Nucleus accumbens (tissue), 56 donors: ENCODE data around the gene MMP25.

Experiments
- DNase-seq, 56 donors: peaks; one replicate each; lab custom pipeline; 2025; lab: John Stamatoyannopoulos, UW

Gene MMP25, protein sequence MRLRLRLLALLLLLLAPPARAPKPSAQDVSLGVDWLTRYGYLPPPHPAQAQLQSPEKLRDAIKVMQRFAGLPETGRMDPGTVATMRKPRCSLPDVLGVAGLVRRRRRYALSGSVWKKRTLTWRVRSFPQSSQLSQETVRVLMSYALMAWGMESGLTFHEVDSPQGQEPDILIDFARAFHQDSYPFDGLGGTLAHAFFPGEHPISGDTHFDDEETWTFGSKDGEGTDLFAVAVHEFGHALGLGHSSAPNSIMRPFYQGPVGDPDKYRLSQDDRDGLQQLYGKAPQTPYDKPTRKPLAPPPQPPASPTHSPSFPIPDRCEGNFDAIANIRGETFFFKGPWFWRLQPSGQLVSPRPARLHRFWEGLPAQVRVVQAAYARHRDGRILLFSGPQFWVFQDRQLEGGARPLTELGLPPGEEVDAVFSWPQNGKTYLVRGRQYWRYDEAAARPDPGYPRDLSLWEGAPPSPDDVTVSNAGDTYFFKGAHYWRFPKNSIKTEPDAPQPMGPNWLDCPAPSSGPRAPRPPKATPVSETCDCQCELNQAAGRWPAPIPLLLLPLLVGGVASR

GRCh38 chr16:3045758-3046640 is at the start of gene MMP25:
Gene MMP25, plus strand, starts transcription at chr16:3046561. Its CDS starts 357 bp downstream, at chr16:3046918.
- no peak for DNase-seq

DNA sequence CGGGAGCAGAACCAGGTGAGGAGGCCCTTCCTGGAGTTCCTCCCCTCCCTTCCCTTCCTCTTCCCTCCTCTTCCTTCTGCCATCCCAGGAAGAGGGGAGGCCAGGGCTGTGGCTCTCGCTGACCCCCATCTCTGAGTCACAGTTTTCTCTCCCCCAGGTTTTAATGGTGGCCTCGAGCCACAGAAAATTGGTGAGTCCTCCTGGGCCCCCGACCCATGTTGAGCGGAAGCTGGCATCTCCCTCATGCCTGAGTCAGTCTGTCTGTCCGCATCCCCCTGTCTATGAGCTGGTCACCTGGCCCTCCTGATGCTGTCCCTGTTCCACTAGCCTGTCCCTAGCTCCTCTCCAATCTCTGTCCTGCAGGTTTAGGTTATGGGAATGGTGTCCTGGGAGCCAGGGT is 46.4 kb upstream of the MMP25 start:
- DNase-seq: no peak

GRCh38 chr16:3000540-3000939 is 45.8 kb upstream of the MMP25 start:
- no peak for DNase-seq

- no peak for DNase-seq
These were observed 45.0 kb upstream of the MMP25 start for GRCh38 chr16:3001316-3001715.

DNA sequence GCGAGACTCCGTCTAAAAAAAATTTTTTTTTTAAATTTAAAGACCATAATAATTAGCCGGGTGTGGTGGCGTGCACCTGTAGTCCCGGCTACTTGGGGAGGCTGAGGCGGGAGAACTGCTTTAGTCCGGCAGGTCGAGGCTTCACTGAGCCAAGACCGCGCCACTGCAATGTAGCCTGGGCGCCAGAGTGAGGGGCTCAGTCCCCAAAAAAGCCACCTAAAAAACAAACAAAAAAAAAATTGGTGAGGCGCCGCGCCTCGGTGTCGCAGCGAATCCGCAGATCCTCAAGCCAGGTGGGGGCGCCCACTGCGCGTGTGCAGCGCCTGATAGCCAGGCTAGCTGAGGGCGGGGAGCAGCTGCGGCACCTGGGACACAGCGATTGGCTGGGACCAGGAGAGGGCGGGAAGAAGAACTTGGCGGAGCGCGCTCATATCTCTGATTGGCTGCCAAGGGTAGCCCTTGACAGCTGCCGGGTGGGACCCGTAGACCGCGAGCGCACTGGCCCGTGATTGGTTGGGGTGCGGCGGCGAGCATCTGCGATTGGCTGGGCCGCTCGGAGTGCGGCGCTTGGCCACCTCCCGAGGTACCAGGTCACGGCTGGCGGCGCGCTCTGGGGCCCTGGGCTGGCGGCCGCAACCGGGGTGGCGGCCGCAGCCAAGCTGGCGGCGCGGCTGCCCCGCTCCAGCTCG is 42.6 kb upstream of the MMP25 start:
- peak; percentile 70 to 98 (median 95) for DNase-seq

DNA sequence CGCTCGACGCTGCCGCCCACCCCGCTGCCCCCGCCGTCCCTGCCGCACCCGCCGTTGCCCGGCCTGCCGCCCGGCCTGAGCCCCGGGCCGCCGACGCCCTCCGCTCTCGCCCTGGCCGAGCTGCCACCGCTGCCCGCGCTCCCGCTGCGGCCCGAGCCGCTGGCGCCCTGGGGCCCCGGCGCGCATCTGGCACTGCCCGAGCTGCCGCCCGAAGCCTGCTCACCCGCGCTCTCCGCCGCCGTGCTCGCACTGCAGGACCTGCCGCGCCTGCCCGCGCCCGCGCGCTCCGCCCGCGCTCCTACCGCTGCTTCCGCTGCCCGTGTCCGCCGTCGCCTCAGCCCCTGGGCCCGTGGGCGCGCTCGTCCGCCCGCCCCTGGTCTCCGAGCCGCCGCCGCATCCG is 42.0 kb upstream of the MMP25 start:
- DNase-seq: no peak

- DNase-seq: no peak
These were observed 41.5 kb upstream of the MMP25 start for GRCh38 chr16:3004781-3005284.

GRCh38 chr16:3007059-3007956 is 39.1 kb upstream of the MMP25 start:
- DNase-seq: no peak

- DNase-seq: peak in 3 of 56 donors; percentile 4 to 22 (median 5)
These were observed 38.2 kb upstream of the MMP25 start for GRCh38 chr16:3007957-3008689.

- no peak for DNase-seq
These were observed 37.7 kb upstream of the MMP25 start for GRCh38 chr16:3008690-3009037.

- no peak for DNase-seq
These were observed 36.6 kb upstream of the MMP25 start for GRCh38 chr16:3009568-3010390.

DNA sequence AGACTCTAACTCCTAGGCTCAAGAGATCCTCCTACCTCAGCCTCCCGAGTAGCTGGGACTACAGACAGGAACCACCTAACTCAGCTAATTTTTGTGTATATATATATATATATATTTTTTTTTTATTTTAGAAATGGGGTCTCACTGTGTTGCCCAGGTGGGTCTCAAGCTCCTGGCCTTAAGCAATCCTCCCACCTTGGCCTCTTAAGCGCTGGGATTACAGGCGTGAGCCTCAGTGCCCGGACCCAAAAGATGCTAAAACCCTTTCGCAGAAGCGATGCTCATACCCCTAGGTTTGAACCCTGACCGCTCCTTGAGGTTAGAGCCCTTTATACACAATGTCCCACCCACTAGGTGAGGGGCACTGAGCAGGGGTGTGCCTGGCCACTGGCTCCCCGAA is 35.9 kb upstream of the MMP25 start:
- no peak for DNase-seq

DNA sequence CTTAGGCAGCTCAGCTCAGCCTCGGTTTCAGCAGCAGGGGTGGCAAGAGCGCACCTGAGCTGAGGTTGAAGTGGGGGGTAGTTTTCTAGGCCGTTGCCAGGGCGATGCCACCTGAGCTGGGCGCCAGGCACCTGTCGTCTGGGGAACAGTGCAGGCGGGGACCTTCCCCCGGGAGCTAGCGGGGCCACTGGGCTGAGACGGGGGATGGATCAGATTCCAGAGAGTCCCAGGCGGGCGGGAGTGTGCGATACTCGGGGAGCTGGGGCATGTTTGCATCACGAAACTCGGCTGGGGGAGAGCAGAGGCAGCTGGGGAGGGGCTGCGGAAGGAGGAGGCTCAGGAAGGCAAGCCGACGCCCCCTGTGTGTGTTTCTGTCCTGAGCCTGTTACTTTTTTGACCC is 34.1 kb upstream of the MMP25 start:
- peak in 14 of 56 donors; percentile 1 to 62 (median 22) for DNase-seq

GRCh38 chr16:3012828-3013420 is 33.4 kb upstream of the MMP25 start, which contains the start of gene CLDN9:
Gene CLDN9, plus strand, starts transcription at chr16:3012923. Its CDS starts 440 bp downstream, at chr16:3013363.
- DNase-seq: no peak

DNA sequence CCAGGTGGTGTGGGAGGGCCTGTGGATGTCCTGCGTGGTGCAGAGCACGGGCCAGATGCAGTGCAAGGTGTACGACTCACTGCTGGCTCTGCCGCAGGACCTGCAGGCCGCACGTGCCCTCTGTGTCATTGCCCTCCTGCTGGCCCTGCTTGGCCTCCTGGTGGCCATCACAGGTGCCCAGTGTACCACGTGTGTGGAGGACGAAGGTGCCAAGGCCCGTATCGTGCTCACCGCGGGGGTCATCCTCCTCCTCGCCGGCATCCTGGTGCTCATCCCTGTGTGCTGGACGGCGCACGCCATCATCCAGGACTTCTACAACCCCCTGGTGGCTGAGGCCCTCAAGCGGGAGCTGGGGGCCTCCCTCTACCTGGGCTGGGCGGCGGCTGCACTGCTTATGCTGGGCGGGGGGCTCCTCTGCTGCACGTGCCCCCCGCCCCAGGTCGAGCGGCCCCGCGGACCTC is 32.8 kb upstream of the MMP25 start:
- no peak for DNase-seq

- no peak for DNase-seq
These were observed 32.2 kb upstream of the MMP25 start for GRCh38 chr16:3013998-3014690.

DNA sequence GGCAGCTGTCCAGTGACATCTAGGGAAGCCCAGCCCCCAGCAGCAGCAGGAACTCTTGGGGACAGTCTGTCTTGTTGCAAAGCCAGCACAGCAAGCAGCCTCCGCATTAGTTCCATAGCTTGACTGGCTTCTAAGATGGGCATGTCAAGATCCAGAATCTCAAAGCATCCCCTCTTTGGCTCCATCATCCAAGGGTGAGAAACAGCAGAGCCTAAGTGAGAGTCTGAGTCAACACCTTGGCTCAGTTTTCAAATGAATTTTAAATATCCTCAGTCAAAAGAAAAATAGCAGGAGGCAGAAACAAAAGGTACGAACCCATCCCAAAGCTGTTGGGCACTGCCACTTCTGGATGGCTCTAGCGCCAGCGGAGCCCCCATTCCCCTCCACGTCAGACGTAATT is 31.4 kb upstream of the MMP25 start:
- DNase-seq: no peak
